Skin epidermis (tissue), 12 donors: Measurements from ENCODE around the gene IFT122.

Source experiments
- H3K27ac ChIP-seq, 21 experiments: fragments of 200-600 bp; sonication (generic) in 11 of 21; one replicate each; pipeline ENCODE4 v1.5.0; 2020; ENCODE audit warnings: mild to moderate bottlenecking in 3 of 21, inconsistent platforms in 2 of 21, moderate library complexity in 2 of 21
- H3K4me3 ChIP-seq, 7 experiments: fragments of 200-600 bp; sonication (generic) in 2 of 7; one replicate each; pipeline ENCODE4 v1.5.0; 2020; ENCODE audit warnings: inconsistent platforms in 2 of 7, mild to moderate bottlenecking in 2 of 7, moderate library complexity in 1 of 7

Gene IFT122

GRCh38 chr3:129432036-129432435, 8.0 kb upstream of the IFT122 start:
- Histone ChIP-seq H3K27ac (no peak overlapping the region), H3K4me3 (no peak overlapping the region)

DNA sequence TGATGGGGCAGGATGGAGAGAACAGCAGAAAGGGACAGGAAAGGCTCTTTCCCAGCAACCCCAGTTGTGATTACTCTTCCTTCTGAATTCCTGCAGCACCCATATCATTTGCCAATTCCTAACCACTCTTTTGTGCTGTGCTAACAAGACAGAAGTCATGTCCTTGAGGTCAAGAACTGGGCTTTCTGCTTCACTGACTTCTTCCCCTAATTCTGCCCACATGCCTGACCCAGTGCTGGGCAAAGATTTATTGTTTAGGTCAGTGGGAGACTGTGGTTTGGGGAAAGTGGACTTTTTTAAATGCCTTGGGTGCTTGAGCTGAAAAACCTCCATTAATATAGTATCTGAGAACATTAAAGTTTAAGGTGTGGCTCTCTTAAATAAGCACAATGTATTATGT, 7.4 kb upstream of the IFT122 start:
- H3K4me3 ChIP-seq, result no peak overlapping the region
- no peak overlapping the region for H3K27ac ChIP-seq

- Histone ChIP-seq H3K27ac (no peak overlapping the region), H3K4me3 (no peak overlapping the region)
Observed at GRCh38 chr3:129433565-129433964, 6.5 kb upstream of the IFT122 start.

GRCh38 chr3:129434140-129434539, 5.9 kb upstream of the IFT122 start:
- H3K4me3 ChIP-seq, result no peak overlapping the region
- no peak overlapping the region for H3K27ac ChIP-seq

- no peak overlapping the region for H3K27ac ChIP-seq
Observed at GRCh38 chr3:129435367-129435766, 4.7 kb upstream of the IFT122 start.

GRCh38 chr3:129439226-129439816, 703 bp upstream of the IFT122 start:
- Histone ChIP-seq H3K27ac (peak overlapping the region; percentile 66 to 95 (median 89)), H3K4me3 (peak overlapping the region; percentile 73 to 89 (median 84))

More at GRCh38 chr3:129435367-129435766, 4.7 kb upstream of the IFT122 start:
- H3K4me3 ChIP-seq, result no peak overlapping the region

- Histone ChIP-seq H3K4me3 (peak overlapping the region; percentile 73 to 89 (median 84)), H3K27ac (peak overlapping the region; percentile 60 to 95 (median 89))
Observed at GRCh38 chr3:129440618-129441190, 680 bp downstream of the IFT122 start.

GRCh38 chr3:129441215-129441614, 1.2 kb downstream of the IFT122 start:
- peak overlapping the region in 19 of 21 experiments; percentile 16 to 95 (median 90) for H3K27ac ChIP-seq

DNA sequence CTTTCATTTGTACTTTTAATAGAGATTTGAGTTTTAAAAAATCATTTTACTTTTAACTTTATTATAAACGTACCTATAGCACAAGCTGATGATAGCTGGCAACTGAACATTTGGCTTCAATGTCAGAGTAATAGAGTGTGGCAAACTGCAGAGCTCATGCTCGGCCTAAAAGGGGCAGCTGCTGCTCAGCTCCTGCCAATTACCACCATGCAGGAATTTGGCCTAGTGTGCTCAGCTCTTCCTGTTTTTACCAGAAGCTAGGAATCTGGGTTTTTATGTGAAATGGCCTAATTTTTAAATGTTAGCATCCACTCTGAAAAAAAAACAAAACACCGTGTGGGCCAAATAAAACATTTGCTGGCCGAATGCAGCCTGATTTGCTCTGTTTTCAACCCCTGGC, 1.8 kb downstream of the IFT122 start:
- Histone ChIP-seq H3K4me3 (no peak overlapping the region), H3K27ac (peak overlapping the region in 19 of 21 experiments; percentile 0 to 95 (median 89))

More at GRCh38 chr3:129441215-129441614, 1.2 kb downstream of the IFT122 start:
- H3K4me3 ChIP-seq, result peak overlapping the region in 5 of 7 experiments; percentile 73 to 89 (median 82)

GRCh38 chr3:129442486-129442885, 2.5 kb downstream of the IFT122 start:
- Histone ChIP-seq H3K4me3 (no peak overlapping the region), H3K27ac (peak overlapping the region in 14 of 21 experiments; percentile 7 to 93 (median 90))

- H3K4me3 ChIP-seq, result no peak overlapping the region
- H3K27ac ChIP-seq, result peak overlapping the region in 11 of 21 experiments; percentile 5 to 93 (median 89)
Observed at GRCh38 chr3:129442947-129443346, 2.9 kb downstream of the IFT122 start.

GRCh38 chr3:129445471-129445870, 5.4 kb downstream of the IFT122 start:
- H3K4me3 ChIP-seq, result no peak overlapping the region
- H3K27ac ChIP-seq, result no peak overlapping the region

DNA sequence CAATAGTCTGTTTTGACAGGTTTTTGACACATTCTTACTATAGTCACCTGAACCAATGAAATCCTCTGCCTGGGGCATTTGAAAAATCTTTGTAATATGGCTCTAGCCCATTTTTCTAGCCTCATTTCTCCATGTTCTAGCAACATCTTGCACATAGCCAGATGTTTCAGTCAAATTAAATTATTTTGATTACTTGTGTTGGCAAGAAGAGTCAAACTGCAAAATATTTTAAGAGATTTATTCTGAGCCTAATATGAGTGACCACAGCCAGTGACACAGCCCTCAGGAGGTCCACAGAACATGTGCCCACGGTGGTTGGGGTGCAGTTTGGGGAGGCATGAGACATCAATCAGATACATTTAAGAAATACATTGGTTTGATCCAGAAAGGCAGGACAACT, 6.9 kb downstream of the IFT122 start:
- Histone ChIP-seq H3K27ac (no peak overlapping the region), H3K4me3 (no peak overlapping the region)

GRCh38 chr3:129448186-129448895, 8.3 kb downstream of the IFT122 start:
- Histone ChIP-seq H3K27ac (no peak overlapping the region), H3K4me3 (no peak overlapping the region)

DNA sequence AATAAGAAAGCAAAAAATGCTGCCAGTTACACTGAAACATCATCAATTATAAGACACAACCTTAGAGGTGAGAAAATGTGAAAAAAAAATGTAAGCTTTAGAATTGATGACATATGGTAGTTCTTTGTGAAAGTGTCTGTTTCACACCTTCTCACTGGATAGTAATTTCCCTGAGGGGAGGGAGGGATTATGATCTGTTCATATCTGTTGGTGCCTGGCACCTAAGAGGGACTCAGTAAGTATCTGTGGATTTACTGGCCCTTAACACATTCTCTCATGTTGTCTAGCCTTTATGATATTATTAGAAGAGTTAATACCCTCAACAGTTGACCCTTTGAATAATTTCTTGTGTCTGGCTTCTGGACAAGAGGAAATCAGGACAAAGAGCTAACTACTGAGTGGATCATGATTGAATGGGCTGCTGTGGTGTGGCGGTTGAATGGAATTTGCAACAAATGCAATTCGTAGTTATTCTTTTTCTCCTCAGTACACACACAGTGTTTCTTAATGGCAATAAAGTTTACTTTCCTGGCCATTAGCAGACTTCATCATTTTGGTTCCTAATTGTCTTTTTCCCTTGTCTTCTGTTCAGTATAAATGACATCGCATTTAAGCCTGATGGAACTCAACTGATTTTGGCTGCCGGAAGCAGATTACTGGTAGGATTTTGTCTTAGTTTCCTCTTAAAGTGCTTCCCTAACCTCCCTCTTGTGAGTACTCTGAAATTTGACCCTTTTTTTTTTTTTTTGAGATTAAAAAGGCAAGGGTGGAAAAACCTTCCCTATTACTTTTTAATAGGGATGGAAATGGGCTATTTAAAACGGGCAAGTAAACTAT, 9.5 kb downstream of the IFT122 start:
- Histone ChIP-seq H3K27ac (no peak overlapping the region), H3K4me3 (no peak overlapping the region)

GRCh38 chr3:129453732-129454131, 13.7 kb downstream of the IFT122 start:
- no peak overlapping the region for H3K27ac ChIP-seq
- no peak overlapping the region for H3K4me3 ChIP-seq

DNA sequence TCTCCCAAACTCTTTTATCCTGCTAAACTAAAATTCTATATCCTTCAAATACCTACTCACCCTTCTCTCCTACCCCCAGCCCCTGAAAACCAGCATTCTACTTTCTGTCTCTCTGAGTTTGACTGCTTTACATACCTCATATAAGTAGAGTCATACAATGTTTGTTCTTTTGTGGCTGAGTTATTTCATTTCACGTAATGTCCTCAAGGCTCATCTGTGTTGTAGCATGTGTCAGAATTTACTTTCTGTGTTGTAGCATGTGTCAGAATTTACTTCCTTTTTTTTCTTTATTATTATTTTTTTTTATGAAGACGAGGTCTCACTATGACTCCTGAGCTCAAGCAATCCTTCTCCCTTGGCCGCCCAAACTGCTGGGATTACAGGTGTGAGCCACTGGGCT, 20.1 kb downstream of the IFT122 start:
- no peak overlapping the region for H3K27ac ChIP-seq
- no peak overlapping the region for H3K4me3 ChIP-seq

- H3K4me3 ChIP-seq, result no peak overlapping the region
- no peak overlapping the region for H3K27ac ChIP-seq
Observed at GRCh38 chr3:129460572-129460971, 20.5 kb downstream of the IFT122 start.

DNA sequence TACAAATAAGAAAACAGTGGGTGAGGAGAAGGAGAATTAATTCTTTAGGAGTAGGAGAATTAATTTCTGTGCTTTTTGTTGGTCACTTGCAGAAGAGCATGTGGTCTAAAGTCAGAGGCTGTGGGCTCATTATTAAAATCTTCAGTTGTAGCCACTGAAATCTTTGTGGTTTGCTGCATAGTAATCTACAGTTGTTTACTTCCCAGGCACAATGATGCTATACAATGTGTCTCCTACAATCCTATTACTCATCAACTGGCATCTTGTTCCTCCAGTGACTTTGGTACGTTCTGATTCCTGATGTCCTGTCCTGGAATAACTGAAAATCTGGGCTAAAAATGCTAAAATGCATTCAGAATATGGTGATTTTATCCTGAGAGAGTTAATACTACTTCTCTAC, 21.0 kb downstream of the IFT122 start:
- peak overlapping the region in 1 of 21 experiments; percentile 13 for H3K27ac ChIP-seq

More for the DNA sequence above, 21.0 kb downstream of the IFT122 start:
- H3K4me3 ChIP-seq, result no peak overlapping the region
